Right renal cortex interstitium (tissue), 3 donors: ENCODE data around the gene SDC1. TPM values are rescaled to one million over a fixed set of nuclear protein-coding genes. Genes with fewer than 3 reads are reported as not detected.

Experiments
- DNase-seq, 3 donors: peaks; one replicate each; pipeline ENCODE4 v3.0.0-alpha.2; 2013; ENCODE audit warnings: low read depth in 3 of 3, low spot score in 2 of 3
- polyA plus RNA-seq, 3 donors: library from polyadenylated mRNA; unstranded; fragments of 120-200 nt; gene quantifications; one replicate each; pipeline ENCODE4 v1.2.1, GENCODE V29; 2013; ENCODE audit not compliant: insufficient read length in 3 of 3

SDC1 gene
- polyA plus RNA-seq, 3 donors = 19.7 to 24.1 (median 20.2) TPM

DNA sequence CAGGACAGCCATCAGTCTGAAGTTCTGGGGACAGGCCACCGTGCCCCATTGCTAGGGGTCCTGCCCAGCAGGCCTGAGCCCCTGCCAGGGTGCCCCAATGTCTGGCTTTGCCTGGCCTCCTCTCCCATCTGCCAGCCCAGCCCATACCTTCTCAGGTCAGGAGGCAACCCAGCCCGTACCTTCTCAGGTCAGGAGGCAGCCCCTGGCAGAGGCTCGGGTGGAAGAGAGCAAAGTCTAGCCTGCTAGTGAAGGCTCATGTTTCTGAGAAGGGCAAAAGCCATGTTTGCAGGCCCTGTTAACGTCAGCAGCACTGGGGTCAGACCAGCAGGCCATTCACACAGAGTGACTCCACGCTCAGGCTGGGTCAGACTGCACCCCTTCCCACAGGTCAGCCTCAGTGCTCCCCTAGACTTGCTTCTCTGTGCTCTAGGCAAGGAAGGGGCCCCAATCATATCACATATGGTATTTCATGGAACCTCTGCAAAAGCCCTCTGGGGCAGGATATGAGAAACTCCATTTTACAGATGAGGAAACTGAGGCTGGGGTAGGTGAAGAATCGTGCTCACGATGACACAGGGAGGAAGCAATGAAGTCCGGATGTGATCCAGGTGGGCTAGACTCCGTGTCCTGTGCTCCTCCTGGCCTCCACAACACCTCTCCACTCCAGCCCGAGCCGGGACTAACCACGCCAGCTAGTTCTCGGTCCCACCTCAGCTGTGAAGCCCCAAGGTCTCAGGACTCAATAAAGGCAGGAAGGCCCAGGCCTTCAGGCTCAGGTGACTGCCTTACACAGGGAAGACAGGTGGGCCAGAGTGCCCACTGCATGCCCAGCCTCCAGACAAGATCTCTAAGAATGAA, 9.5 kb downstream of the SDC1 start:
- no peak for DNase-seq

DNA sequence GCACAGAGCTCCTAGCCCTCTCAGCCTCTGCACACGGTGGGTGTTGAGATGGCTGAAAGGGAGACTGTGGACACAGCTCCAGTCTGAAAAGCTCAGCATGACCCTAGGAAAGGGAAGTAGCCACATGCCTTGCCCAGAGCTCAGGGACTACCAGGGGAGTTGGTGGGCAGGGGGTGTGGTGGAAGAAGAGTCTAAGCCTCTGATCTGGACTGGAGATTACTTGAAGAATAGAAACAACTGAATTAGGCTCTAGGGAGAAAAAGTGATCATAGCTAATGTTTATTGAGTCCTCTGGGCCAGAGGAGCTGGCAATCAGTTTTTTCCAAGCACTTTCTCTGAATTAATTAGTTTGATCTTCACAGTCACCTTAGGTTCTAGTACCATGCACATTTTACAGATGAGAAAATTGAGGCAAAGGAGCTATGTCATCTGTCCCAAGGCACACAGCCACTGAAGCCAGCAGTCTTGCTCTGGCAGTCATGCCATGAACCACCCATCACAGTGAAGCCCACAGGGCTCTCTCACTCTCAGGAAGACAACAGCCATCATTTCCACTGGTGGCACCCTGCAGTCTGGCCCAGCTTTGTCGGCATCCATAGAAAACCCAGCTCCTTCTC, 10.3 kb downstream of the SDC1 start:
- no peak for DNase-seq

DNA sequence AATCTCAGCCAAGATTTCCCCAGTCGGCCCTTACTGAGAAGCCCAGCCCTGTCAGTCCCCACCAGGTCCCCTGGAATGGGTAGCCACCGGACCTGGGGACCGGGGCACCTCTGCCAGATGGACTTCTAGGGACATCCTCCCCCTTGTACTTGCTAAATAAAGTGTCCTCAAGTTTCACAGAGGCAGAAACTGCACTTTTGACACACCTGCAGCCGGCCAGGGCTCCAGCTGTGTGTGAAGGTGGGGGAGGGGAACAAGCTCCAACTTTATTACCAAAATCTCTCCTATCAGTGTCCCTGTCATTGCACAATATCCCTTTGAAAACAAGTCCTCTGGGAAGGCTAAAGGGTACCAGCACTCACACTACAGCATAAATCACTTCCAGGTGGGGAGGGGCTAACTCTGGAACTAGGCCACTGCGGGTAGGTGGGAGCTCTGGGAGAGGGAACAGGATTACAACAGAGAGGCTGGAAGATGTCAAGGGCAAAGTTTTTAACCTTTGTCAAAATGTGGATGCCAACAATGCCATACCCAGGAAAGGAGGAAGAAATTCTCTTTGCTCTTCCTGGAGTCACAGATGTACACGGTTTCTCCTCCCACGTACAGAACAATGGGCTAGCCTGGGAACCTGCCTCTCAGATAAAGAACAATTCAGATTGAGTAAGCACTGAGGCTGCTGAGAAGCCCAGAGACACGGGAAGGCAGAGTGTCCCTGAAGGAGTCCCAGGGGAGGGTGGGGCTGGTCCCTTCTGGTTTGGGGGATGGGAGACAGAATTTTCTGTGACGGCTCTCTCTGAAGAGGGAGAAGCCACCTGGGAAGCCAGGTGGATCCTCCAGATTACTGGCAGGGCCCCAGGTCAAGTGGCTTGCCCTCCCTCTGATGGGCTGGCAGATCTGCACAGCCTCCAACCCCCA, 11.0 kb downstream of the SDC1 start:
- DNase-seq = no peak

DNA sequence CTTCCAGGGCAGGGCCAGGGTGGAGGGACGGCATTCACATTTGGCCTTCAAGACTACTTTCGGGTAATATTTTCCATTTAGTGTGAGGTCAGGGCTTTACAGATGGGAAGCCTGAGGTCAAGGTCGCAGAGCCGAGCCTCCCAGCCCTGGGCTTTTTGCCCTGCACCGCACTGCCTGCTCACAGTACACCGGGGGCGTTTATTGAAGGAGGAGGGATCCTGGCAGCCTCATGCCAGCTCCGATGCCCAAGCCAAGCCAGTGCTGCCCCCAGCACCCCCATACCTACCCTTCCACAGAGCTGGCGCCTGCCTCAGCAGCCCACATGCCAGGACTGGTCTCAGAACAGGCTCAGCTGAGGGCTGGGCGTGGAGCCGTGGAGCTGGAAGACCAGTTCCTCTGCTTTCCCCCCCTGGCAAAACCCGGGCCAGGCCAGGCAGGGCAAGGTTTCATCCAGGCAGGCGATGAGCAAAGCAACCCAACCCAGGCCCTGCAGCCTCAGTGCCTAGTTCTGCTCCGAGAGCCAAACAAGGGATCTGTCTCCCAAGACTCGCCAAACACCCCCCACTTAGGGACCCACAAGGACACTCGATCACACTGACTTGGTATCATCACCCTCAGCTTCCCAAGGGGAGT, 11.9 kb downstream of the SDC1 start:
- DNase-seq = no peak

DNA sequence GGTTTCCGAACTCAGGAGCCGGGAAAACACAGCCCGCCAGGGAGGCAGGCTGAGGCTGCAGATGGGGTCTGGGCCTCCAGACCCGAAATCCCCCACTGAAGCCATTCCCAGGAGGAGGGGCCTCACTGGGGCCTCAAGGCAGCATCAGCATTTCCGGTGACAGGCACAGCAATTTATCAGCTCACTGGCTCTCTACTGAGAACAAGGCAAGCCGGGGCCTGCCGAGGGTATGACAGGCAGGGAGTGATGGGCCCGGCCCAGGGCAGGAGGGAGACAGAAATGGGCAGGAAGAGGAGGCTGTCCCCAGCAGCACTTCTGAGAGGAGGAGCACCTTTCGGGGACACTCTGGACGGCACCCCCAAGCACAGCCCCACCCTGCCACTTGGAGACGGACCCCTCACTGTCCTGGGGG, 12.5 kb downstream of the SDC1 start:
- DNase-seq = peak in 1 of 3 donors; percentile 44

DNA sequence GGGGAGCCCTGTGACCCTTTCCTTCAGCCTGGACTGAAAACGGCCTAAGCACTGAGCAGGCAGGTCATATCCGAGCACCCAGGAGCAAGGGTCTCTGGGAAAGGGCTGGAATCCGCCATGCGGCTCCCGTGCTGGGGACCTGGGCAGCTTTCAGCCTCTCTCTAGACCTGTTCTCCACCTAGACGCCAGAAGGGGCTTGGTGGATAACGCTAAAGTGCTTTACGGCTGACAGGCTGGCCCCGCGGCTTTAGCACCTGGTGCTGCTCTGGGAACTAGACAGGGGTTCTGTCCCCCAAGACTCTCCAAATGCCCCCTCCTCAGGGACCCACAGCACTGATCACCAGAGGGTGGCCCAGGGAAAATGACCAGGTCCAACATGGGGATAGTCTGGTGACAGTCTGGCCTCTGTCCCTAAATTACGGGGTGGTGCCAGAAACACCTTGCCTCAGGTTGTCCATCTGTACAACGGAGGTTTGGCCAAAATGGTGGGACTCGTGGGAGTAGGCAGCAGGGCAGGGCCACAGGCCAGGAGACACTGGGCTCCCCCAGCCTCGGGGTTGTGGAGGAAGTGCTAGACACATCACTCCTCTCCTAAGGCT, 13.0 kb downstream of the SDC1 start:
- no peak for DNase-seq

DNA sequence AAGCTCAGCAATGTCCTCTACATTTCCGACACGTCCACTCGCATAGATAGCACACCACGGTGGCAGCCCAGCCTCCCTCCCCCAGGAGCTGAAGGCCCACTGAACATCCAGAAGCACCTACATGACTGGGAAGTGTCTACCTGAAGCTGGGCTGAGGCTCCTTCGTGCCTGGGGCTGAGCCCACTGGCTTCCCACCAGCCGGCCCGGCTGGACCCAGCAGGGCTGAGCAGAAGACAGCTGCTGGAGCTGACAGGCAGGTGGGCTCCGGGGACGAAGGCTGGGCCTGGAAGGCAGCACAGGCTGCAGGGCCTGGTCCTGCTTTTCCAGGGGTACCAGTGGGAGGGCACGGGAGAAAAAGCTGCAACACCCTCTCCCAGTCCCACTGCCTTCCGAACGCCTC, 13.5 kb downstream of the SDC1 start:
- DNase-seq = no peak

DNA sequence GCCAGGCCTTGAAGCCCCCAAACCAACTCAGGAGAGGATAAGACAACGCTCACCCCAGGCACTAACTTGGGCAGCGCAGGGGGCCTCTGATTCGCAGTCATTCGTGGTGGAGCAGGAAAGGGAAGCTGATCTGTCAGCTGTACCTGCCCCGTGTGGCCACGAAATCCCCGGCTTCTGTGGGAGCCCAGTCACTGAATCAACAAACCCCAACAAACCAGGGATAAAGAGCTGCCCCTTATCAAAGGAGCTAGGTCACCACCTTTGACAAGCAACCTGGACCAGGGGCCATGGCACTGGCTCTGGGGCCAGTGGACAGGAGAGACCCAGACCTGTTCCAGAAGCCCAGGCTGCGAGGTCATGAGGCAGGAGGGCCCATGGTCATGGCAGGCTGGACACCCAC, 14.5 kb downstream of the SDC1 start:
- DNase-seq = no peak

DNA sequence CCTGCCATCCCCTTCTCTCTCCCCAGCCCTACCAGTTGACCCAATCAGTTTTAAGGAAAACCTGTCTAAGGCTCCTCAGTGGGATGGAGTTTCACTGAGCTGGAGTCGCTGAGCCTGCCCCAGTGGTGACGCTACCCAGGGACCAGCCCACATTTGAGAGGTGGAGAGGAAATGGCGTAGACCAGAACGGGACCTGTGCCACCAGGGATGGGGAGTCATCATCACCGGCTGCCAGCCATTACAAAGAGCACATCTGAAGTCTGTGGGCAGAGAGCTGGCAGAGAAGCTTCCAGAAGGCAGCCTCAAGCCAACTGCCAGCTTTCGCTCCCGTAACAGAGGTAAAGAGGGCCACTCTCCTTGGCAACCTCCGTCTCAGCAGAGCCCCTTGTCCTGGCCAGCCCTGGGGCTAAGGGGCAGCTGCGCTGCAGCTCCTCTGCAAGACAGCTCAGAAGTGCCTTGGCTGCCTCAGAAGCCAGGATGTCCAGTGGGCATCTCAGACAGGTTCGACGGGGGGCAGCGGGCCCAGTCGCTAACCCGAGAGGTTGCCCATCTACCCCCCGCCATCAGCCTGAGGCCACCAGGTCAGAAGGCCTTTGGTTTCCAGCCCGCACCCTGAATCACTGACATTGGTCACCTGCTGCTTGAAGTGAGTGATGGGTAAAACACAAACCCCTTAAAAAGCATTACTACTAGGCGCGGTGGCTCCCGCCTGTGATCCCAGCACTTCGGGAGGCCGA, 15.4 kb downstream of the SDC1 start:
- DNase-seq = no peak

DNA sequence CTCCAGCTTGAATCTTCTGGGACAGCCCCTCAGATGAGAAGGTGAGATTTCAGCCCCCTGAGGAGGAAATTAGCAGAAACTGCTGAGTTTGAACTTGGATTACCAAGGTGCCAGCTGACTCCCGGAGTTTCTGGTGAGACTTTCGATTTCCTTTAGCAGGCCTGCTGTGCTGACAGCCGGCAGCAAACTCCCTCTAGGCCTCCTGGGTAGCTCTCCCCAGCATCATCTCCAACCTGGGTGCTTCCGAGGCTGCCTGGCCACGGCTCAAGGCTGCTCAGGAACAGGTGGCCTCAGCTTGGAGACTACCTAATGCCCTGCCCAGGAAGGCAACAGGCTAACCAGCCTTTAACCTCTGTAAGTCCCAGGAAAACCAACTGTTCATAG, 16.5 kb downstream of the SDC1 start:
- DNase-seq = no peak

DNA sequence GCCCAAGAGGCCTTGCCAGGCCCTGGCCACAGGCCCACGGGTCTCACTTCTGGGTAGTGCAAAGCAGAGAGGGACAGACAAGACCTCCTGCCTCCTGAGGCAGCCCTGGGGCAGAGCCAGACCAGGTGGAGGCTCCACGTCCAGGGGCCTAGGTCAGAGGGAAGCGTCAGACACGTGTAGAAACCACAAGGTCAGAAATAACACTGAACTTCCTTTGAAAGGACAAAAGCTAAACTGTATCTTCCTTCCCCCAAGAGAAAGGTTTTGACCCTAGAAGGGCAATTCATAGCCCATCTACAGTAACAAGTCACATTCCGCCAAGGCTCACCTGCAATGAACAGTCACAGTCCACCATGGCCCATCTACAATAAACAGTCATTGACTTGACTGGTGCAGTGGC, 17.9 kb downstream of the SDC1 start:
- DNase-seq = no peak

DNA sequence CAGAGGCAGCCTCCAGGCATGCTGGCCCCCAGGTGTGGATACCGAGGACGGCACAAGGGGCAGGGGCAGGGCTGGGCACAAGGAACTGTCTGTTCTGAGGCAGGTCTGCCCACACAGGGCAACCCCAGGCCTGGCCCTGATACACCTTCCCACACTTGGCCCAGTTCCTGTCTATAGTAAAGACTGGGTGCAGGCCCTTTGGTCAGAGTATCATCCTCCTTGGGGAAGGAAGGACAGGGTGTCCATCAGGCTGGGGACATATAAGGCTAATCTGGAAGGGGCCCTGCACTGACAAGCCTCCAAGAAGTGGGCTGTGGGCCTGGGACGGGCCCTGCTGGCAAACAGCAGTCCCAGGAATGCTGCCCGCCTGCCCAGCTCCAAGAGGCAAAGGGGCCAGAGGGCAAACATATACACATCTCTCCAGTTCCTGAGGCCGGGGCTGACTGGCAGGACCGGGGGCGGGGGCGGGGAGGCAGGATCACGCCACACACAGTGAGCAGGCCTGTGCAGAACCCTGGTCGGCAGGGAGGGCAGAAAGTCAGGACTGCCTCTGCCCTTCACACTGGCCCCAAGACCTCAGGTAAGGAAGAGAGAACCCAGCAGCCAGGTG, 18.9 kb downstream of the SDC1 start:
- no peak for DNase-seq

DNA sequence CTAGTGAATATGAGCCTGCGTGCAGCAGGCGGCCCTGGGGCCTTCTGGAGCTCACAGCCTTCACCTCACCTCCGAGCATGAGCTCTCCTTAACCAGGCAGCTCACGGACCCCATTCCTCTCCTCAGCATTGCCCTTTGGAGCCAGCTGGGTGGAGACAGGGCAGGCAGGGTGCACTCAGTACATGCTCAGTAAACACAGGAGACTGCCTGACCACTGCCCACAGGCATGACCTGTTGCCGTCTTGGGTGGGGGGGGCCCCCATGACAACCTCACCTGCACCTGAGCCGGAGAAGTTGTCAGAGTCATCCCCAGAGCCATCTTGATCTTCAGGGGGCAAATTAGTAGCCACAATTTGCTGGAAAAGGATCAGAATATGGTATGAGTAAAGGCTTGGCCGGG, 19.9 kb downstream of the SDC1 start:
- DNase-seq = no peak

DNA sequence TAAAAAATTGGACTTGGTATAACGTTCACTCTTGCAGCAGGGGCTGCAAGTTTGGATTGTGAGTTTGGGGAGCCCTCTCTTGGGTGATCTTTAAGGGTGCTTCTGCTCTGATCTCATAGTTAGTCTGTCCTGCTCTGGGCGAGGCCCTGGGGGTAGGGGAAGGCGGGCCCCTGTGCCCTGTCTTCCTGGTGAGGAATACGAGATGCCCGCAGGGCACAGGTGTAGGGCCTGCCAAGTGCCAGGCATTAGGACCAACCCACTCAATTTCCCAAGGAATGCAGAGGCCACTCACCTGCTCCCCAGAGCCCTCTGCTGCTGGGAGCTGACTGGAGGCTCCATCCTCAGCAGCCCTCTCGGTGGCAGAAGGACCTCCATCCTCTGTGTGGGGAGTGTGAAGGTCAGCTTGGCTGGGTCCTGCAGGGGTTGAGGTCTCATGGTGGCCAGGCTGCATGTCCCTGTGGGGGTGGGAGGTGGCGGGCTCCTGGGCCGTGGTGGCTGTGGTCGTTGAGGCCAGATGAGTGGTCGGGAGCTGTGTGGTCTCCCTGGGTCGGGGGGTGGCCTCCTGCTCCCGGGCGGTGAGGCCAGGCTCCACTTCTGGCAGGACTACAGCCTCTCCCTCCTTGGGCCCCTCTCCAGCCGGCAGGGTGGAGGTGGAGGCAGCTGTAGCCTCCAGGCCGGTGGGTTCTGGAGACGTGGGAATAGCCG, 21.3 kb downstream of the SDC1 start:
- no peak for DNase-seq

DNA sequence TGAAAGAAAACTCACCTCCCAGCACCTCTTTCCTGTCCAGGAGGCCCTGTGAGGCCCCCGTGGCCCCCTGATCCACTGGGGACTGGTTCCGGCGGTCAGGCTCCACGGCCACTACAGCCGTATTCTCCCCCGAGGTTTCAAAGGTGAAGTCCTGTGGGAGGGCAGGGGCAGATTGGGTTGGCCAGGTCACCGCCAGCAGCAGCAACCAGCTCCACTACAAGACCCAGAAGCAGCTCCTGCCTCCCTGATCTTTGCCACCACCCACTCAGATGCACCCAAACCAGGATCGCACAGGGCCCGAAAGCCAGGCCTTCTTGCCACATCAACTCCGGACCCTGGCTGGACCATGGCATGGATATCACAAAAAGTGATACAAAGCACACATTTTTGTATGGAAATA, 21.9 kb downstream of the SDC1 start:
- DNase-seq = no peak

DNA sequence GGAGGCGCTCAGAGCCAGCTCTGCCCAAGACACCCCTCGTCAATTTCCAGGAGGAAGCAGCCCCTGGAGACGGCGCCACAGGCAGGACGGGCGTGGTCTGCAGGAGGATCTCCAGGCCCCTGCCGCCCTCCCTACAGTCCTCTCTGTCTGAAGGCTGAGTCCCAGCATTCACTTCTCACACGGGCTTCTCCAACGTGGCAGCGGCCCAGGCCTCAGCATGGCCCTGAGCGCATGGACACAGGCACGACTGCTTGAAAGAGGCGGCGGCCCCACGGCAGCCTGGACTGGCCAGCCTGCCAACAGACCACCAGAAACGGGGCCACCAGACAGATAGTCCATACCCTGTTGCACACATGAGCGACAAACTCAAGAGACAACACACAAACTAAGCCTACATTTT, 23.3 kb downstream of the SDC1 start:
- no peak for DNase-seq

DNA sequence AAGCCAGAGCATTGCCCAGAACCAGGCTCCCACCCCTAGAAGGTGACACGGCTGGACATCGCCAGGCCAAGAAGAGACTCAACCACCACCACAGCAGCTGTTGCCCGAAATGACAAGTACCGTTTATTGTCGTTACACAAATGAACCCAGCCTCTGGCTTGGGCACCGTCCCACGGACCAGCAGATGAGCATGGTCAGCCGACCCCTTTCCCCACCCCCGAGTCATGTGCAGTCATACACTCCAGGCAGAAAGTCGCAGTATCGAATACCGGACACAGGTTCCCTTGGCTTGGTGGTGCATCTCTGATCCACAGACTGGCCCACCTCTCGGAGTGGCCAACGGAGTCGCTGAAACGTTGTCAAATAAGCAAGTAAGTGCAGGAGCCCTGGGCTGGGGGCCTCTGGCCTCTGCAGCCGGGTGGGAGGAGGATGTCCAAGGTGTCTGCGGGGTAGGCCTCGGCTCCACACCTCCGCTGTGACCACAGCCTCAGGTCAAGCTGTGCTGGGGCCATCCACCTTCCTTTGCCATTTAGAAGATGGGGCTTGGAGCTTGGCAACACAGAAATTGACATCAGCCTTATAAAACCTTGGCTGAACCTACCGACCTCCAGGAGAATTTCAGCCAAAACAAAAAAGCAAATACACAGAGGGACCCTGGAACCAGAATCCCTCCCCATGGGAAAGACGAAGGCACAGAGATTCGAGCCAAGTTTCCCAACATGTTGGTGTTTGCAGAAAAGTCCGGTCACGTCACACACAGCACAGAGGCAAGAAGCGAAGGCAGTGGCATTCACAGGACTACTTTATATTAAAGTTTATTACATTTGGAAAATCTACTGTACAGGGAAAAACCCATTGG, 24.0 kb downstream of the SDC1 start:
- DNase-seq = no peak
